GM19455 (cell line): ENCODE data around the gene CD69.
"Not testable (repeated sequence)": the region's sequence is repeated elsewhere in the genome, so short reads cannot be mapped to it uniquely, and the experiment has no call there.

Experiments used
- ATAC-seq: cut with Tn5 transposase; IDR thresholded peaks from one replicate; pipeline ENCODE4 v1.9.1; 2021; ENCODE audit not compliant: unreplicated experiment

Gene CD69

DNA sequence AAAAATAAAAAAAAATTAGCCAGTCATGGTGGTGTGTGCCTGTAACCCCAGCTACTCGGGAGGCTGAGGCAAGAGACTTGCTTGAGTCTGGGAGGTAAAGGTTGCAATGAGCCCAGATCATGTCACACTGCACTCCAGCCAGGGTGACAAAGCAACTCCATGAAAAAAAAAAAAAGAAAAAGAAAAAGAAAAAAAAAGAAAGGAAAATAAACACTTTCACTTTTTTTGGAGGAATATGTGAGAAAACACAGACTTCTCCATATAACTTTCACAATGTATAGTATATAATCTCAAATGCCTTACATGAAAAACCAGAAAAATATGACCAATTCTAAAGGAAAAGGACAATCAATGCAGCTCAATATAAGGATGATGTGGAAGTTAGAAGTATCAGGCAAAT is 36.7 kb downstream of the CD69 start:
- no peak for ATAC-seq

DNA sequence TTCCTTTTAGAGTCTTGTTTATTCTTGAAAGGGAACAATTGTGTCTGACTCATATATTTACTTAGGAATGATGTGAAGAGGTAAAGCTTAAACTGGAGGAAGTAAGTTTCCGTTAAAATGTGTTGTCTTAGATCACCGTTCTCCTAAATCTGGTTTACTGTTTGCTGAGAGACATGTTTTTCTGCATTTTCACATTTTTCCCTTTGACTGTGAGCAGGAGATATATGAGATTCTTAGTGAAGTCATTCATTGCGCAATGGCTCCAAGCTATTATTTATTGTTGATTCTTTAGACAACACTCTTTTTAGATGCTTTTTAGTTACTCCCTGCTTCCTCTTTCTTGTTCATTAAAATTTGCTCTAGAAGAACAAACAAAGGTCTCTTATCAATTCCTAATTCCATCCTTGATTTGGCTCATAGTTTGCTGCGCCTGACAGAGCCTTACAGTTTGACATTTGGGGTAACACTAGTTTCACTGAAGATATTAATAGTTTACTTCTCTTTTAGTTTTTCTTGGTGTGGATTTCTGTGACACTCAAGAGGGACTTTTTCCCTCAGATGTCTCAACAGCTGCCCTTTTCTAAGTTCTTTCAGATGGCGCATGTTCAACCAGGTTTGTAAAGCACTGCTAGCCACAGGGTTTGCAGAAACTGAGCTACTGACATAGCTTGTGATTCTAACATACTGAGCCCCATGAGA is 39.2 kb downstream of the CD69 start:
- ATAC-seq: peak; percentile 47

DNA sequence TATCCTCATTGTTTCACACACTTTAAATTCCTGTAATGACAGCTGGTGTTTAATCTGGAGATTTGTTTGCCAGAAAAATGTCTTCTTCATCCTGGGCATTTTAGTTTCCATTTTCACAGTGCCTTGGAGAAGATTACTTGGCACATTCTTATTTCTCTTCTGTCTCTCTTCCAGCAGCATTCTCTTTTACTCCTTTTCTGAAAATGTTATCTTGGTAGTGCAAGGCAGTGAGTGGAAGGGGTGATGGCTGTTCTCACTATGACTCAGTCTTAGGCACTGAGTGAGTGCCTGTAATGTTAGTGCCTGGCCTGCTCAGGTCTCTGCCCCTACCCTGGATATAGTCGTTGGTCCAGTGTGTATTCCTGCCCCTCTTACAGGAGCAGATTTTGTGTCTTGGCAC is 40.9 kb downstream of the CD69 start:
- ATAC-seq: no peak

DNA sequence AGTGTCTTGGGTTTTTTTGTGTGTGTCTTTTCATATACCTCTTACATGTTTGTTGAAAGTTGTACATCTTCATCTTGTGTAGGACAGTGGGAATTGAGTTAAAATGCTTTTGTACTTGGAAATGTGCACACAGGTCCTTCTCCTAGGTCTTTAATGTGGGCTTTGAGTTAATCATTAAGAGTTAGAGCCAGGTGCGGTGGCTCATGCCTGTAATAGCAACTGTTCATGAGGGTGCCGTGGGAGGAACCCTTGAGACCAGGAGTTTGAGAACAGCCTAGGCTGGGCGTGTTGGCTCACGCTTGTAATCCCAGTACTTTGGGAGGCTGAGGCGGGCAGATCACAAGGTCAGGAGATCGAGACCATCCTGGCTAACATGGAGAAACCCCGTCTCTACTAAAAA is 41.7 kb downstream of the CD69 start:
- ATAC-seq: no peak

DNA sequence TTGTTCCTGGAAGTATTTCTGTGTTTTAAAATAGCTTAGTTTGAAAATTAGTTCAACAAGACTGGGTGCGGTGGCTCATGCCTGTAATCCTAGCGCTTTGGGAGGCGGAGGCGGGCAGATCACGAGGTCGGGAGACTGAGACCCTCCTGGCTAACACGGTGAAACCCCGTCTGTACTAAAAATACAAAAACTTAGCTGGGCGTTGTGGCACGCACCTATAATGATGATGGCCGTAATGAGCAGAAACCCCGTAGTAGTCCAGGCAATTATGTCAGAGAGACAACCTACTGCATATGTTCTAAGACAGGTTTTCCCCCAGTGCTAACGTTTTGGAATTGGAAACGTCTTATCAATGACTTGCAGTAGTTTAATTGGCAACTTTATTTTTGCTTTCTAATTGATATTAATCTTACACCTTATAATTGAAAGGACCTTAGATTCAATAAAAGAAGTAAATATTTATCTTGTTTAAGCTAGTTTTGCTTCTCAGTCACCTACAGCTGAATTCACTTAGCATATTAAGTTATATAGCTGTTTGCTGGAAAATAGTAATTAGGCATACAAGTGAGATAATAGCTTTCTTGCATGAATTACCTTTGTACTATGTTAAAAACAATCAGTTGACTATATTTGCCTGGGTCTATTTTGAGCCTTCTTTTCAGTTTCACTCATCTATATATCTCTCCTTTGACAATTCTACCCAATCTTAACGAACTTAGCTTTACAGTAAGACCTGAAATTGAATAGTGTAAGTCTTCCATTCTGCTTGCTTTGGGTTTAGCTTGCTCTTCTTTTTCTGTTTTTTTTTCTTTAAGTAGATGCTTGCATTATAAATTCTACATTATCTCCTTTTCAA is 43.4 kb downstream of the CD69 start:
- ATAC-seq: no peak

DNA sequence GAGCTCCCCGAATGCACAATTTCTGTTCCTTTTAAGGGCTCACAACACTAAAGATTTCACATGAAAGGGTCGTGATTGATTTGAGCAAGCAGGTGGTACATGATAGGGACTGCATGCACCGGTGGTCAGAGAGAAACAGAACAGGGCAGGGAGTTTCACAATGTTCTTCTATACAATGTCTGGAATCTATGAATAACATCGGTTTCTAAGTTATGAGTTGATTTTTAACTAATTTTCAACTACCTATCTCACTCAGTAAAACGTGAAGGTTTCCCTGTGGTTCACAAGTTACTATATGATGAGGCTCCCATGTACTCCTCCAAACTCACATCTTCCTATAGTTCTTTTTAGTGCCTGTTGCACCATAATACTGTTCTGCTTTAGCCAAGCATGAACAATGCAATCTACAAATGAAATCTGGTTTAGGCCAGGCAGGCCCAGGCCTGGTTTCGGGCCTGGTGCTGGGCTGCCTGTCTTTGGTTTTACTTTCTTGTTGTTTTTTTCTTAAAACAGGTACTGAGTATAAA is 47.6 kb downstream of the CD69 start:
- ATAC-seq: peak; percentile 76

DNA sequence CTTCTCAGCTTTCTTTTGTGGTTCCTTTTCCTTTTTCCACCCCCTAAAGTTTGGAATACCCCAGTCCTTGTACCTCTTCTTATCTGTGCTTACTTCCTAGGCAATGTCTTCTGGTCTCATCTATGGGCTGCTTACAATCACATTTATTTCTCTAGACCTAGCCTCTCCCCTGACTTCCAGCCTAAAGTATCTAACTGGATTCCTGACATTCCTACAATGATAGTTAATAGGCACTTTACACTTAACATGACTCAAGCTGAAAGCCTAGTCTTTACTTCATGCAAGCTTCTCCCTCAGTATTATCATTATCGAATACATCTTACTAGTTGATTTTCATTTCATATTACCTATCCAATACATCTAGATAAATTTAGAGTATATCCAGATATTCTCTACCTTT is 49.0 kb downstream of the CD69 start:
- no peak for ATAC-seq

DNA sequence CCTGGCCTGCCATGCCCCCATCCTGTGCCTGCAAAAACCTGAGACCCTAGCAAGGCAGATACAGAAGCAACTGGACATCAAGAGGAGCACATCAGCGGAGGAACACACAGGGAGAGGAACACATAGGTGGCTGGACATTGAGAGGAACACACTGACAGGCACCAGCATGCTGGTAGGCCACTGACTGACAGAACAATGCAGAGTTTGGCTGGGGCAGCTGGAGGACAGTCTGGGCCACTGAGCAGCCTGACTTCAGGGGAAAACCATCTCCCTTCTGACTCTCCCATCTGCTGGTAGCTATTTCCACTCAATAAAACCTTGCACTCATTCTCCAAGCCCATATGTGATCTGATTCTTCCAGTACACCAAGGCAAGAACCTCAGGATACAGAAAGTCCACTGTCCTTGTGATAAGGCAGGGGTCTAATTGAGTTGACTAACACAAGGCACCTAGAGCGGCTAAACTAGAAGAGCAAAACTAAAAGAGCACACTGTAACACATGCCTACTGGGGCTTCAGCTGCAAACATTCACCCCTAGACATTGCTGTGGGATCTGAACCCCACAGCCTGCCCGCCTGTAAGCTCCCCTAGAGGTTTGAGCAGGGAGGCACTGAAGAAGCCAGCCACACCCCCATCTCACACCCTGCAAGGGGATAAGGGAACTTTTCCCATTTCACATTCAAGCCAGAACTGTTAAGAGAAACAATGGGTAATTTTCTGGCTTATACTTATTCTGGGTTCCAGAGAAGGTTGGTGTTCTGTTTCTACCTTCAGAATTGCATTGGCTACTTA is 49.9 kb downstream of the CD69 start:
- no peak for ATAC-seq

DNA sequence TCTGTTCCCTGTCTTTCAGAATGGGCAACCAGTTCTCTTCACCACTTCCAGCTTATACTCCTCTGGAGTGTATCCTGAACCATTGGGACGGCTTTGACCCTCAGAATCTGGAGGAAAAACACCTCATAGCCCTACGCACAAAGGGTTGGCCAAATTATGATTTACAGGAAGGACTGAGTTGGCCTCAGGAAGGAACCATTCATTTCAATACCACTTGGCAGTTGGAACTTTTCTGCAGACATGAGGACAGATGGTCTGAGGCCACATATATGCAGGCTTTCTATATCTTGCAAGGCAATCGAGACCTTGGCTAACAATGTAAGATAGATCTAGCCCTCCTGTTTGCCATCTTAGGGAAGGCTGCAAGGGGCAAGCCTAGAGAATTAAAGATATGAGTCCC is 51.8 kb downstream of the CD69 start:
- no peak for ATAC-seq

DNA sequence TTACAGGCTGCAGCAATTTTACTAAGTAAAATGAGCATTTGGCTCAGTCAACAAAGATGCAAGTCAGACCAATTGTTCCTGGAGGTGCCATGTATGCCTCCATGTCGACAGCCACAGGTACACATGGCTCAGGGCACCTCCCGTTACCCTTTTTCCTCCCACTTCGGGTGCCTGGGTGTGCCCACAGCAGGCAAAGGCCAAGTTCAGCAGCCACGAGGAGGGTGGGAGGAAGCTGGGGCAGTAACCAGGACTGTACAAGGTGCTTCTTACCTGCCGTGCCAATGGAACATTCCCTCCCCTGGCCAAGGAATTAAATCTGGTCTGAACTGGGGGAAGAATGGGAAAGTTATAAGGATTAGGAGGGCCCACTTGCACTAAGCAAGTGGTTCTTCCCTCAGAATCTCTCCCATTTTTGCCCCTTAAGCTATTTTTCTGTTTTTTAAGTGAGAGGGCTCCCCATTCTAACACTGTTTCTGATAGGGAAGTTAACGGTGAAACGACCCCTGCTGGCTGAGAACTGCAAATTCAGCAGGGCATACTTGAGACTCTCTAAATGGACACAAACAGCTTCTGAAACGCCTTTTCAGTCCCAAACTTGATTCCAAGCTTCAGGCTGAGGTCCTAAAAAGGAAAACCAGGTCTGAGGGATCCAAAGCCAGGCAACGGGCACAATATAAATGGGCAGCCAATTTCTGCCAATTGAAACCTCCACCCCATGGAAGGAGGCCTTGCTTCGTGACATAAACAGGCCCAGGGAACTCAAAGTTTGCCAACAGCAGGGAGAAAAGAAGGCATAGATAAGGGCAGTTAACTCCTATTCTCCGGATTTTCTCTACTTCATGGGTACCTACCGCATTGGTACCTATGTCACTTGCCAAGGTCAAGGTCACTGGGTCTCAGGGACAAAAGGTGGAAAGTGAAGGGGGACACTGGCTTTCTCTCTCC is 52.6 kb downstream of the CD69 start:
- no peak for ATAC-seq

DNA sequence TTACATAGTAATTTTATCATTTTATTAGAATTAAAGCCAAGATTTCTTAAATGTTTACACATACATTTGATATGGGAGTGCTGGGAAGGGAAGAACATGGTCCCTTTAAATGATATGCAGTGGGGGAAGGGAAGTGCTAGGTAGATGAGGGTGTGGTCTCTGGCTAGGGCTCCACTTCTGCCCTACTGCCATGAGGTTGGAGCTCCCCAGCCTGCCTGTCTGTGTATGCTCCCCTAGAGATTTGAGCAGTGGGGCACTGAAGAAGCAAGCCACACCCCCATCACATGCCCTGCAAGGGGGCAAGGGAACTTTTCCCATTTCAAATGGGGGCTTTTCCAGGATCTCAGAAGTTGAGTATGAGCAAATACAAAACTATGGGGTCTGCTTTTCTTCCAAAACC is 53.3 kb downstream of the CD69 start:
- no peak for ATAC-seq

DNA sequence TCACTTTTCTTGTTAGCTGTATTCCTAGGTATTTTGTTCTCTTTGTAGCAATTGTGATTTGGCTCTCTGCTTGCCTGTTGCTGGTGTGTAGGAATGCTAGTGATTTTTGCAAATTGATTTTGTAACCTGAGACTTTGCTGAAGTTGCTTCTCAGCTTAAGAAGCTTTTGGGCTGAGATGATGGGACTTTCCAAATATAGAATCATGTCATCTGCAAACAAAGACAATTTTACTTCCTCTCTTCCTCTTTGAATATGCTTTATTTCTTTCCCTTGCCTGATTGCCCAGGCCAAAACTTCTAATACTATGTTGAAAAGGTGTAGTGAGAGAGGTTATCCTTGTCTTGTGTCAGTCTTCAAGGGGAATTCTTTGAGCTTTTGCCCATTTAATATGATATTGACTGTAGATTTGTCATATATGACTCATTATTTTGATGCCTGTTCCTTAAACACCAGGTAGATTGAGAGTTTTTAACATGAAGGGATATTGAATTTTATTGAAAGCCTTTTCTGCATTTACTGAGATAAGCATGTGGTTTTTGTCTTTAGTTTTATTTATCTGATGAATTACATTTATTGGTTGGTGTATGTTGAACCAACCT is 54.5 kb downstream of the CD69 start:
- no peak for ATAC-seq

DNA sequence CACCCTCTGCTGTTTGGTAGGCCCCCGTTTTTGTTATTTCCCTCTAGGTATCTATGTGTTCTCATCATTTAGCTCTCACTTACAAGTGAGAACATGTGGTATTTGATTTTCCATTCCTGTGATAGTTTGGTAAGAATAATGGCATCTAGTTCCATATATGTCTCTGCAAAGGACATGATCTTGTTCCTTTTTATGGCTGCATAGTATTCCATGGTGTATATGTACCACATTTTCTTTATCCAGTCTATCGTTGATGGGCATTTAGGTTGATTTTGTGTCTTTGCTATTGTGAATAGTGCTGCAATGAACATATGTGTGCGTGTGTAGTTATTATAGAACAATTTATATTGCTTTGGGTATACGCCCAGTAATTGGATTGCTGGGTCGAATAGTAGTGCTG is 56.1 kb downstream of the CD69 start:
- ATAC-seq: not testable (repeated sequence)
